Neuron (in vitro differentiated cells): ENCODE measurements around the gene NCS1.
"Not testable (repeated sequence)": the region's sequence is repeated elsewhere in the genome, so short reads cannot be mapped to it uniquely, and the experiment has no call there.

ENCODE experiments used
- H2AFZ ChIP-seq: one replicate; pipeline ENCODE4 v1.6.1; 2013; ENCODE audit warnings: low read depth, mild to moderate bottlenecking, inconsistent platforms, low read length, moderate library complexity
- H3K27me3 ChIP-seq: one replicate; pipeline ENCODE4 v1.6.1; 2013; ENCODE audit warnings: low read length; ENCODE audit not compliant: insufficient read depth
- H3K36me3 ChIP-seq: one replicate; pipeline ENCODE4 v1.6.1; 2013; ENCODE audit warnings: low read length; ENCODE audit not compliant: insufficient read depth
- H3K4me1 ChIP-seq: one replicate; pipeline ENCODE4 v1.6.1; 2013; ENCODE audit warnings: low read length; ENCODE audit not compliant: insufficient read depth
- H3K4me3 ChIP-seq: 2 replicates; pipeline ENCODE4 v1.5.1; 2013; ENCODE audit warnings: mild to moderate bottlenecking, low read length, moderate library complexity
- H3K9me3 ChIP-seq: one replicate; pipeline ENCODE4 v1.6.1; 2013; ENCODE audit warnings: low read length

Gene NCS1

DNA sequence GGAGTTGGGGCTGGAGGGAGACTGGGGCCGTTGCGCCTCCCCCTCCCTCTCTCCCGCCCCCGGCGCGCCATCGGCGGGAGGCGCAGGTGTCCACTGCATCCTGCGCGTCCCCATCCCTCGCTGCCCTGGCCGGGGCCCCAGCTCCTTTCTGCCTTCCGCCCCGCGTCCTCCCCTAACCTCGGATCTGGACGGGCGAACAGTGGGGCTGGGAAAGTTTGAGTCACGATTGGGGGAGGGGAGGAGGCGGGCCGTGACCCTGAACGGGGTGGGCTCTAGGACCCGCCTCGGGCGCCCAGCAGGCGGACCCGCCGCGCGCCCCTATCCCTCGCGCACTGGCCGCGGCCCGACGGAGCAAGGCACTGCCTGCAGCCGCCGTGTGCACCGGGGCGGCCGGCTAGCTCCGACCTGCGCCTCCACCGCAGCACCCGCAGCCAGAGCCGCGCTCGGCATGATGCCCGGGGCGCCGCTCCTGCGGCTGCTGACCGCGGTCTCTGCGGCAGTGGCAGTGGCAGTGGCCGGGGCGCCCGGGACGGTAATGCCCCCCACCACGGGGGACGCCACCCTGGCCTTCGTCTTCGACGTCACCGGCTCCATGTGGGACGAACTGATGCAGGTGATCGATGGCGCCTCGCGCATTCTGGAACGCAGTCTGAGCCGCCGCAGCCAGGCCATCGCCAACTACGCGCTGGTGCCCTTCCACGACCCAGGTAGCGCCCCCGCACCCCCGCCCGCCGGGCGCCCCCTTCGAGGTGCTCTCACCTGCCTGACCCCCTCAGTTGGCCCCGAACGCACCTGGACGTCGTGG, 93.4 kb downstream of the NCS1 start, which contains the start of gene HMCN2:
Gene HMCN2 (plus strand): TSS at position 330 of the 805 bp plus-strand sequence. CDS start 119 bp downstream, at position 449.
- no peaks in the 10 kb centered on the region for H3K9me3 ChIP-seq
- H3K4me1 ChIP-seq = no peaks in the 10 kb centered on the region
- no peaks in the 10 kb centered on the region for H3K36me3 ChIP-seq
- no peak within 1 kb of the TSS for H2AFZ ChIP-seq
- peak within 1 kb of the TSS; percentile 18 for H3K4me3 ChIP-seq
- H3K27me3 ChIP-seq = peaks cover 76% of the 10 kb centered on the region

DNA sequence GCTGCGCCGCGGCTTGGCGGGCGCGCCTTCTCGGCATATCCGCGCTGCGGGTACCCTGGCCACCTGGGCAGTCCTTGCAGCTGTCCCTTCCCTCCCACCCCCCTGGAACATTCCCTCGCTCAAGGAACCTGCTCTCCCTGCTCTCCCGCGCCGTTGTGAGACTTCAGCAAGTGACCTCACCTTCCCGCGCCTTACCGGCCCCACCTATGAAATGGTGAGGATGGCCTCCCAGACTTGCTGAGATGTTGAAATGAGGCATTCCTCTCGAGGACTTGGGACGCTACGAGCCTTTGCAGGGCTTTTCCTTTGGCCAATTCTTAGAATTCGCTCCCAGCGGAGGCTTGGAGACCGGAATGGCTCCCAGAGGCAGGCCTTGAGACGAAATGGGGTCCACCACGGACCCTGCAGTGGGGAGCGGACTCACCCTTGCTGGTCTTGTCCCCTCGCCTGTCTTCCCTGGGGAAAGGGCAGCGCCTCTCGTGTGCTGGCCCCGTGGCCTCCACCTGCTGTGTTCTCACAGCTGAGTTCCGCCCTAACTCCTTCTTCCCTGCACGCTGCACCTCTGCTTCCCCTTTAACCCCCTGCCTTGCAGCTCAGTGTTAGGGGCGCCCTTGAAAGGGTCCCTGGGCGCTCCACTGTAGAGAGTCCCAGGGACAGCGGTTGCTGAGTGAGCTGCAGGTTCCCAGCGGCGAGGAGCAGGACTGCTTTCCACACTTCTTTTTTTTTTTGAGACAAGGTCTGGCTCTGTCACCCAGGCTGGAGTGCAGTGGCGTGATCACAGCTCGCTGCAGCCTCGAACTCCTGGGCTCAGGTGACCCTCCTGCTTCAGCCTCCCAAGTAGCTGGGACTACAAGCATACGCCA, 94.3 kb downstream of the NCS1 start:
- Histone ChIP-seq H3K9me3 (no peaks in the 10 kb centered on the region), H3K27me3 (peaks cover 79% of the 10 kb centered on the region), H3K36me3 (no peaks in the 10 kb centered on the region), H3K4me1 (no peaks in the 10 kb centered on the region), H3K4me3 (no peak overlapping the region), H2AFZ (no peak overlapping the region)

DNA sequence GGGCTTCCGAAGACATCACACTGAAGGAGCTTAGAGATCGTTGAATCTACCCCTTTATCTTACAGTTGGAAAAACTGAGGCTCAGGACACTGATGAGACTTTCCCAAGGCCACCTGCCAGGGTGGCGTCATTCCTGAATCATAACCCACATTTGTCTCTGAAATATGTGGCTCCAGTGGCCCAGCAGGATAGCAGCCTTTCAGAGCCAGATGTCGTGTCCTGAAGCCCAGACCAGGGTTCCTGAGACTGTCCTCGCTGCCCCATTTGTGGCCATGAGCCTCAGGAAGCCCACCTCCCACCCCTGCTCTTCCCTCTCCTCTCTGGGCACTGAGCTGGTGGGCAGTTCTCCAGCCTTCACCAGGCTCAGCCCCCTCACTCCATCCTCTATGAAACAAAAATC, 95.7 kb downstream of the NCS1 start:
- H3K4me3 ChIP-seq = no peak overlapping the region
- no peaks in the 10 kb centered on the region for H3K36me3 ChIP-seq
- H3K27me3 ChIP-seq = peaks cover 73% of the 10 kb centered on the region
- H3K4me1 ChIP-seq = no peaks in the 10 kb centered on the region
- H2AFZ ChIP-seq = no peak overlapping the region
- H3K9me3 ChIP-seq = no peaks in the 10 kb centered on the region

GRCh38 chr9:130268521-130269211, 96.5 kb downstream of the NCS1 start:
- Histone ChIP-seq H2AFZ (no peak overlapping the region), H3K36me3 (no peaks in the 10 kb centered on the region), H3K9me3 (no peaks in the 10 kb centered on the region), H3K27me3 (peaks cover 65% of the 10 kb centered on the region), H3K4me1 (no peaks in the 10 kb centered on the region), H3K4me3 (no peak overlapping the region)

GRCh38 chr9:130271473-130271872, 99.3 kb downstream of the NCS1 start:
- Histone ChIP-seq H3K9me3 (no peaks in the 10 kb centered on the region), H3K4me3 (no peak overlapping the region), H3K36me3 (no peaks in the 10 kb centered on the region), H3K27me3 (peaks cover 37% of the 10 kb centered on the region), H2AFZ (no peak overlapping the region), H3K4me1 (no peaks in the 10 kb centered on the region)

DNA sequence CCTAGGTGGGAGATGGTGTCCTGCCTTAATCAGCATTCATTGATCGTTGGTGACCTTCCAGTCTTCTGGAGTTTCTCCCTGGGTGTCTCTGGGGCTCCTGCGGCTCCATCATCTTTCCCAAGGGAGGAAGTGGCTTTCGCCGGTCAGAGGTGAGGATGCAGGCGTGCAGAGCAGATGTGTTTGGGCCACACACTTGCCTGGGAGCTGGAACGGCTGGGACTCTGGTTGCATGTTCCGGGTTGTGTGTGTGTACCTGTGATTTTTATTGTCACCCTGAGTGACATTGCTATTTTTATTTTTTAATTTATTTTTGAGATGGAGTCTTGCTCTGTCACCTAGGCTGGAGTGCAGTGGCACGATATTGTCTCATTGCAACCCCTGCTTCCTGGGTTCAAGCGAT, 103.0 kb downstream of the NCS1 start:
- H2AFZ ChIP-seq = no peak overlapping the region
- no peaks in the 10 kb centered on the region for H3K9me3 ChIP-seq
- H3K4me1 ChIP-seq = no peaks in the 10 kb centered on the region
- H3K4me3 ChIP-seq = no peak overlapping the region
- H3K36me3 ChIP-seq = no peaks in the 10 kb centered on the region
- H3K27me3 ChIP-seq = peaks cover 6% of the 10 kb centered on the region

DNA sequence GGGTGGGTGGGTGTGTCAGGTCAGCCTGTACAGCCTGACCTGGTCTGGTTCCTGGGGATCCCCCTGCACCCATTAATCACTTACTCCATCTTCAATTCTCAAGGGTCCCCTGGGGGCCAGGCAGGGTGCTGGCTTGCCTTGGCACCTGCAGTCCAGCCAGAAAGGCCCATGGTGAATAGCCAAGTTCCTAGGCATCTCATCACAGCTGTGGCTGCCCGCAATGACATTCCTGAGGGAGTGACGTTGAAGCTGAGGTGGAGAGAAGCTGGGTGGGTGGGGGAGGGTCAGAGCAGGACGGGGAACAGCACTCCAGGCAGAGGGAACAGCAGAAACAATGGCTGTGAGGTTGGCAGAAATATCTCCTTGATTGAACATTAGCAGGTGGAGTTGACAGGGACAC, 103.9 kb downstream of the NCS1 start:
- no peaks in the 10 kb centered on the region for H3K4me1 ChIP-seq
- no peaks in the 10 kb centered on the region for H3K9me3 ChIP-seq
- H2AFZ ChIP-seq = no peak overlapping the region
- no peak overlapping the region for H3K4me3 ChIP-seq
- no peaks in the 10 kb centered on the region for H3K36me3 ChIP-seq
- H3K27me3 ChIP-seq = peaks cover 2% of the 10 kb centered on the region

GRCh38 chr9:130276955-130277354, 104.8 kb downstream of the NCS1 start:
- H3K27me3 ChIP-seq = peaks cover 2% of the 10 kb centered on the region
- no peaks in the 10 kb centered on the region for H3K9me3 ChIP-seq
- no peak overlapping the region for H3K4me3 ChIP-seq
- H3K36me3 ChIP-seq = no peaks in the 10 kb centered on the region
- H2AFZ ChIP-seq = no peak overlapping the region
- no peaks in the 10 kb centered on the region for H3K4me1 ChIP-seq

GRCh38 chr9:130277525-130277924, 105.3 kb downstream of the NCS1 start:
- not testable (repeated sequence) for H3K4me3 ChIP-seq, H3K36me3 ChIP-seq, H3K4me1 ChIP-seq, H2AFZ ChIP-seq, H3K9me3 ChIP-seq, H3K27me3 ChIP-seq

- no peak overlapping the region for H3K4me3 ChIP-seq
- H3K36me3 ChIP-seq = no peaks in the 10 kb centered on the region
- H2AFZ ChIP-seq = no peak overlapping the region
- peaks cover 6% of the 10 kb centered on the region for H3K27me3 ChIP-seq
- H3K4me1 ChIP-seq = no peaks in the 10 kb centered on the region
- H3K9me3 ChIP-seq = no peaks in the 10 kb centered on the region
Observed at GRCh38 chr9:130283539-130284248, 111.5 kb downstream of the NCS1 start.

- Histone ChIP-seq H3K9me3 (no peaks in the 10 kb centered on the region), H3K36me3 (no peaks in the 10 kb centered on the region), H3K4me3 (no peak overlapping the region), H3K4me1 (no peaks in the 10 kb centered on the region), H2AFZ (no peak overlapping the region), H3K27me3 (peaks cover 8% of the 10 kb centered on the region)
Observed at GRCh38 chr9:130284249-130284625, 112.0 kb downstream of the NCS1 start.

- Histone ChIP-seq H3K9me3 (no peaks in the 10 kb centered on the region), H3K4me1 (no peaks in the 10 kb centered on the region), H3K36me3 (no peaks in the 10 kb centered on the region), H3K27me3 (peaks cover 8% of the 10 kb centered on the region), H2AFZ (no peak overlapping the region), H3K4me3 (no peak overlapping the region)
Observed at GRCh38 chr9:130284690-130285089, 112.5 kb downstream of the NCS1 start.
